HepG2 (cell line): ENCODE measurements around the gene ACTN4. TPM values are rescaled to one million over a fixed set of nuclear protein-coding genes. Genes with fewer than 3 reads are reported as not detected.

ENCODE experiments used
- ATAC-seq: fragments of 200-7000 bp; cut with Tn5 transposase; 3 replicates; pipeline ENCODE4 v1.9.1; 2020; ENCODE audit warnings: mild to moderate bottlenecking, moderate library complexity
- BruUV-seq: library from RNA; stranded (reverse); fragments of 400-500 nt; replicated peaks from 2 replicates; lab custom pipeline; 2021; lab: Mats Ljungman, UMichigan
- CTCF ChIA-PET: fragments of 300-600 bp; formaldehyde crosslinking; extraction: SDS; loops from one replicate; lab custom pipeline; 2021; ENCODE audit warnings: low total read pairs, inconsistent platforms, low intra/inter-chr PET ratio; lab: Yijun Ruan, JAX
- POLR2A ChIA-PET: fragments of 350-600 bp; sonication (Branson Sonifier 250); formaldehyde crosslinking; loops from one replicate; lab custom pipeline; 2020; ENCODE audit warnings: antibody characterized with exemption, inconsistent platforms; lab: Yijun Ruan, JAX
- DNase-seq: peaks from one replicate; pipeline ENCODE4 v3.0.0-alpha.2; 2015; ENCODE audit warnings: low spot score
- FAIRE-seq: peaks from 3 replicates; lab custom pipeline; 2011; peaks lifted over from hg19 to GRCh38; lab: Jason Lieb, UNC
- H2AFZ ChIP-seq: one replicate; pipeline ENCODE4 v1.6.1; 2011; ENCODE audit warnings: low read length, inconsistent platforms
- H3K27ac ChIP-seq: fragments of 300-600 bp; 3 replicates; pipeline ENCODE4 v1.8.0; 2011; ENCODE audit warnings: mixed run types, mild to moderate bottlenecking, mixed read lengths, low read length, inconsistent platforms; ENCODE audit not compliant: insufficient read depth; ENCODE audit errors: extremely low read length
- H3K27me3 ChIP-seq, 2 experiments: fragments of 200-600 bp in 1 of 2; 2 replicates in 1 of 2; 3 replicates in 1 of 2; pipeline versions ENCODE4 v1.6.0 to v1.8.0; 2011; ENCODE audit warnings: low read length in 2 of 2, mild to moderate bottlenecking in 2 of 2, moderate library complexity in 2 of 2, inconsistent platforms in 1 of 2; ENCODE audit not compliant: insufficient read depth in 2 of 2, control insufficient read depth in 1 of 2
- H3K36me3 ChIP-seq, 2 experiments: fragments of 200-600 bp in 1 of 2; replicated peaks in 1 of 2; 2 replicates in 1 of 2; 3 replicates in 1 of 2; pipeline versions ENCODE4 v1.5.1 to v1.8.0; 2011; ENCODE audit warnings: low read length in 2 of 2, inconsistent platforms in 1 of 2; ENCODE audit not compliant: insufficient read depth in 2 of 2, control insufficient read depth in 1 of 2
- H3K4me1 ChIP-seq: 2 replicates; pipeline ENCODE4 v1.5.1; 2012; ENCODE audit warnings: low read length, inconsistent platforms; ENCODE audit not compliant: insufficient read depth
- H3K4me2 ChIP-seq: 2 replicates; pipeline ENCODE4 v1.6.0; 2011; ENCODE audit warnings: low read depth, low read length, inconsistent platforms
- H3K4me3 ChIP-seq, 3 experiments: fragments of 200-600 bp in 1 of 3; sonication (generic), shearing (Covaris generic) in 1 of 3; replicated peaks in 1 of 3; 2 replicates each; pipeline ENCODE4 v1.5.1; 2011 to 2016; ENCODE audit warnings: low read length in 3 of 3, inconsistent platforms in 2 of 3, low read depth in 2 of 3, mild to moderate bottlenecking in 2 of 3, control low read depth in 1 of 3, mixed read lengths in 1 of 3; ENCODE audit not compliant: insufficient read depth in 1 of 3
- H3K79me2 ChIP-seq: one replicate; pipeline ENCODE4 v1.6.1; 2011; ENCODE audit warnings: low read length, inconsistent platforms; ENCODE audit not compliant: insufficient read depth
- H3K9ac ChIP-seq: 2 replicates; pipeline ENCODE4 v1.6.0; 2011; ENCODE audit warnings: mild to moderate bottlenecking, low read depth, low read length, inconsistent platforms; ENCODE audit not compliant: insufficient read depth
- H3K9me3 ChIP-seq: 2 replicates; pipeline ENCODE4 v1.5.1; 2012; ENCODE audit warnings: mild to moderate bottlenecking, low read length
- H4K20me1 ChIP-seq: 2 replicates; pipeline ENCODE4 v1.6.0; 2011; ENCODE audit warnings: inconsistent platforms, mild to moderate bottlenecking, low read length, moderate library complexity; ENCODE audit not compliant: insufficient read depth
- AGO2 ChIP-seq: fragments of 200-400 bp; formaldehyde crosslinking; optimal IDR thresholded peaks from 2 replicates; pipeline ENCODE3; 2017; ENCODE audit warnings: mild to moderate bottlenecking, low read depth, low read length, moderate library complexity
- HNRNPL ChIP-seq: fragments of 200-400 bp; formaldehyde crosslinking; IDR thresholded peaks from 2 replicates; pipeline ENCODE4 v1.6.1; 2017; ENCODE audit warnings: mild to moderate bottlenecking, low read depth, low read length
- POLR2A ChIP-seq, 2 experiments: IDR thresholded peaks; 2 replicates each; pipeline ENCODE4 v1.6.1; 2011; ENCODE audit warnings: low read depth in 2 of 2, low read length in 2 of 2, mild to moderate bottlenecking in 1 of 2, moderate library complexity in 1 of 2; ENCODE audit not compliant: insufficient read depth in 1 of 2
- RBM39 ChIP-seq: fragments of 200-400 bp; formaldehyde crosslinking; IDR thresholded peaks from one replicate; pipeline ENCODE4 v1.6.1; 2018; ENCODE audit warnings: antibody characterized with exemption, mild to moderate bottlenecking, low read depth, low read length; ENCODE audit not compliant: poor library complexity, severe bottlenecking
- RFX3 ChIP-seq: IDR thresholded peaks from 2 replicates; pipeline ENCODE4 v1.6.1; 2016; ENCODE audit warnings: missing biosample characterization, missing genetic modification reagents
- ZBTB33 ChIP-seq: sonication (generic); formaldehyde crosslinking; IDR thresholded peaks from 2 replicates; pipeline ENCODE4 v1.4.0; 2020; ENCODE audit warnings: missing genetic modification reagents
- ZBTB38 ChIP-seq: sonication (generic); formaldehyde crosslinking; IDR thresholded peaks from 2 replicates; pipeline ENCODE4 v1.5.1; 2020; ENCODE audit warnings: mild to moderate bottlenecking, missing genetic modification reagents
- ZNF616 ChIP-seq: sonication (generic); formaldehyde crosslinking; IDR thresholded peaks from 2 replicates; pipeline ENCODE4 v1.5.0; 2020; ENCODE audit warnings: low read depth, mild to moderate bottlenecking, missing genetic modification reagents
- ZNF691 ChIP-seq: sonication (generic); formaldehyde crosslinking; IDR thresholded peaks from 2 replicates; pipeline ENCODE4 v1.4.0; 2020; ENCODE audit warnings: missing genetic modification reagents, low read depth, mild to moderate bottlenecking, borderline replicate concordance
- ZNF75D ChIP-seq: sonication (generic); formaldehyde crosslinking; IDR thresholded peaks from 2 replicates; pipeline ENCODE4 v1.8.1; 2023; ENCODE audit warnings: missing genetic modification reagents, mild to moderate bottlenecking, borderline replicate concordance
- WGBS: methylation state at CpG from one replicate; pipeline ENCODE4 v1.1.6; 2017; ENCODE audit warnings: low lambda C conversion rate; 5-methylcytosine and 5-hydroxymethylcytosine counted together
- in situ Hi-C: cut with HindIII; loops from 2 replicates; pipeline ENCODE4 v1.10.0; 2017; ENCODE audit warnings: low pct_unique_long_range_greater_than_20kb; ENCODE audit not compliant: extremely low pct_ligation_motif_present
- intact Hi-C: fragments of 100-400 bp; cut with micrococcal nuclease; formaldehyde crosslinking; loops from one replicate; pipeline ENCODE4 v1.10.0; 2022; ENCODE audit not compliant: unreplicated experiment
- polyA plus RNA-seq, 8 experiments: library from polyadenylated mRNA; depleted of rRNA in 3 of 8; stranded (reverse) in 7 of 8; unstranded in 1 of 8; fragments of >200 nt; fragmentation: Illumina TruSeq in 4 of 8; extraction: Trizol in 4 of 8; gene quantifications; 2 replicates each; pipeline versions ENCODE4 v1.2.1 to v1.2.3, GENCODE V29; 2011 to 2016; ENCODE audit warnings: low read depth in 4 of 8, missing spikeins in 1 of 8, mixed read lengths in 1 of 8; ENCODE audit not compliant: insufficient read depth in 1 of 8
- total RNA-seq, 5 experiments: library from RNA; depleted of rRNA; stranded (reverse); fragments of >200 nt; fragmentation: Illumina TruSeq; extraction: Trizol; gene quantifications; 2 replicates each; pipeline ENCODE4 v1.2.3, GENCODE V29; 2016; ENCODE audit warnings: low read depth in 1 of 5

Gene ACTN4
- total and polyA plus RNA-seq, 2 of the 13 experiments (the other 11 are each of a cell fraction or from before 2014, with no cell fraction given): 171 to 192 TPM

GRCh38 chr19:38728752-38729541 is 81.5 kb downstream of the ACTN4 start:
- Histone ChIP-seq H3K36me3 (peaks cover 23 to 53% of the 10 kb centered on the region in 2 experiments), H3K9ac (no peak overlapping the region), H3K4me3 (no peak overlapping the region), H3K4me1 (peaks cover 7% of the 10 kb centered on the region), H3K4me2 (no peak overlapping the region), H3K79me2 (no peaks in the 10 kb centered on the region), H3K27ac (no peak overlapping the region), H2AFZ (no peak overlapping the region), H3K9me3 (no peaks in the 10 kb centered on the region), H3K27me3 (no peaks in the 10 kb centered on the region), H4K20me1 (no peaks in the 10 kb centered on the region)
- TF ChIP-seq ZBTB33 (CRISPR knock-in tag) (peak; percentile 50; the same call in 1 of the 2 replicates), ZNF616 (no peak), ZNF75D (CRISPR knock-in tag) (no peak), ZNF691 (CRISPR knock-in tag) (0 out of 2 replicates have a peak, but pooled peaks have one; percentile 5), HNRNPL (0 out of 2 replicates have a peak, but pooled peaks have one; percentile 19), POLR2A (IDR thresholded peaks at IDR 0.05; ENCODE audit: insufficient read depth in 1 of 2, low read depth in 2 of 2, low read length in 2 of 2) (peak in 1 of 2 experiments; percentile 22; a peak in 1 of 4 replicates), RFX3 (CRISPR knock-in tag) (no peak), ZBTB38 (CRISPR knock-in tag) (peak; percentile 92), RBM39 (peak; percentile 14), AGO2 (peak; percentile 61)
- ATAC-seq (peak; percentile 1; the same call in 1 of the 3 replicates), DNase-seq (no peak), FAIRE-seq (no peak)
- 98% methylated on average over 18 of the region's 37 CpGs for WGBS
- in situ Hi-C loops: loop anchor here (25.0 kb wide), 1 partner anchor 183 kb away; the partner anchor contains the start of gene CCER2
- intact Hi-C loops: no loop called here
- ChIA-PET POLR2A (no interaction called here), CTCF (interaction anchor here (1.0 kb wide), 1 partner anchor 190 kb away, joined by 3 read pairs; no protein-coding TSS in a partner anchor)
- no TSS peak for BruUV-seq
